Measurements from ENCODE around the gene CPT1B. TPM values are rescaled to one million over a fixed set of nuclear protein-coding genes. Genes with fewer than 3 reads are reported as not detected.
A peak's percentile ranks its signal among the peaks of the same experiment; 100 is the strongest.

The CPT1B gene
- total and polyA plus RNA-seq, 2 experiments from 2014 or later = 5.6 to 14.4 TPM

GRCh38 chr22:50626850-50627641, 48.8 kb upstream of the CPT1B start:
- Mint-ChIP-seq H3K4me3 (peak overlapping the region; percentile 74), H3K36me3 (ENCODE audit: low read depth) (no peaks in the 10 kb centered on the region), H3K4me1 (peaks cover 10% of the 10 kb centered on the region), H3K27me3 (ENCODE audit: insufficient read depth, low read depth, poor library complexity) (peaks cover 10% of the 10 kb centered on the region), H3K9me3 (no peaks in the 10 kb centered on the region), H3K27ac (no peak overlapping the region)
- no peaks in the 10 kb centered on the region for H3K36me3 ChIP-seq (ENCODE audit: insufficient read depth)
- ATAC-seq (no peak; the same call in 2 of the 3 replicates), DNase-seq (ENCODE audit: low spot score) (no peak)
- H3K4me3 ChIP-seq = peak overlapping the region; percentile 88
- no peaks in the 10 kb centered on the region for H3K79me2 ChIP-seq (replicated peaks; ENCODE audit: insufficient read depth)
- H2AFZ ChIP-seq = peak overlapping the region; percentile 94
- no peaks in the 10 kb centered on the region for H3K9me2 ChIP-seq (ENCODE audit: insufficient read depth)
- H3F3A ChIP-seq (replicated peaks; ENCODE audit: low read depth) = peaks cover 6% of the 10 kb centered on the region; the same call in 1 of the 2 replicates
- H3K27ac ChIP-seq (ENCODE audit: low read depth) = no peak overlapping the region
- peaks cover 12% of the 10 kb centered on the region for H3K27me3 ChIP-seq (ENCODE audit: insufficient read depth)
- no peaks in the 10 kb centered on the region; the same call in 1 of the 2 replicates for H4K20me1 ChIP-seq (replicated peaks; ENCODE audit: insufficient read depth)
- peaks cover 5% of the 10 kb centered on the region; the same call in 1 of the 2 replicates for H3K4me1 ChIP-seq (ENCODE audit: insufficient read depth)
- H3K4me2 ChIP-seq = peak overlapping the region; percentile 90
- TF ChIP-seq EZH2 (IDR thresholded peaks at IDR 0.05; ENCODE audit: low read depth, unreplicated experiment) (no peak), ETS1 (IDR thresholded peaks at IDR 0.05) (no peak), STAT1 (IDR thresholded peaks at IDR 0.05; ENCODE audit: unreplicated experiment) (no peak), JUNB (IDR thresholded peaks at IDR 0.05; ENCODE audit: unreplicated experiment) (no peak), POLR2AphosphoS5 (IDR thresholded peaks at IDR 0.05; ENCODE audit: low read depth) (no peak), EZH2phosphoT487 (IDR thresholded peaks at IDR 0.05; ENCODE audit: unreplicated experiment) (no peak), CTCF (conservative IDR thresholded peaks at IDR 0.05; ENCODE audit: low read depth in 2 of 2) (no peak), ZNF114 (CRISPR knock-in tag; IDR thresholded peaks at IDR 0.05) (no peak)

GRCh38 chr22:50626314-50626849, 48.2 kb upstream of the CPT1B start:
- Mint-ChIP-seq H3K27me3 (ENCODE audit: insufficient read depth, low read depth, poor library complexity) (peaks cover 15% of the 10 kb centered on the region), H3K4me1 (peaks cover 16% of the 10 kb centered on the region), H3K27ac (no peak overlapping the region), H3K4me3 (peak overlapping the region; percentile 36; the same call in 2 of the 3 replicates), H3K9me3 (no peaks in the 10 kb centered on the region), H3K36me3 (ENCODE audit: low read depth) (no peaks in the 10 kb centered on the region)
- peaks cover 15% of the 10 kb centered on the region for H3K27me3 ChIP-seq (ENCODE audit: insufficient read depth)
- peaks cover 8% of the 10 kb centered on the region; the same call in 1 of the 2 replicates for H3F3A ChIP-seq (replicated peaks; ENCODE audit: low read depth)
- H3K4me1 ChIP-seq (ENCODE audit: insufficient read depth) = peaks cover 5% of the 10 kb centered on the region
- no peak overlapping the region for H3K4me3 ChIP-seq
- H3K4me2 ChIP-seq = no peak overlapping the region
- no peak for DNase-seq (ENCODE audit: low spot score)
- no peaks in the 10 kb centered on the region; the same call in 1 of the 2 replicates for H4K20me1 ChIP-seq (replicated peaks; ENCODE audit: insufficient read depth)
- ATAC-seq = no peak
- H3K9me2 ChIP-seq (ENCODE audit: insufficient read depth) = no peaks in the 10 kb centered on the region
- H3K27ac ChIP-seq (ENCODE audit: low read depth) = no peak overlapping the region
- H3K36me3 ChIP-seq (ENCODE audit: insufficient read depth) = no peaks in the 10 kb centered on the region
- no peak overlapping the region for H2AFZ ChIP-seq
- no peaks in the 10 kb centered on the region for H3K79me2 ChIP-seq (replicated peaks; ENCODE audit: insufficient read depth)
- TF ChIP-seq EZH2 (IDR thresholded peaks at IDR 0.05; ENCODE audit: low read depth, unreplicated experiment) = no peak
- no peak for TF ChIP-seq ETS1 (IDR thresholded peaks at IDR 0.05)
- no peak for TF ChIP-seq REST (IDR thresholded peaks at IDR 0.05; ENCODE audit: unreplicated experiment)
- no peak for TF ChIP-seq CREB1 (CRISPR knock-in tag; IDR thresholded peaks at IDR 0.05; ENCODE audit: low read depth)
- no peak for TF ChIP-seq POLR2AphosphoS5 (IDR thresholded peaks at IDR 0.05; ENCODE audit: low read depth)
- no peak for TF ChIP-seq CTCF (conservative IDR thresholded peaks at IDR 0.05; ENCODE audit: low read depth in 2 of 2)
- TF ChIP-seq NANOG (IDR thresholded peaks at IDR 0.05; ENCODE audit: borderline replicate concordance) = no peak

Measured in GM23338 (cell line).